Measurements from ENCODE around the gene SH3GLB2. TPM values are rescaled to one million over a fixed set of nuclear protein-coding genes. Genes with fewer than 3 reads are reported as not detected.

Gene SH3GLB2
- total and polyA plus RNA-seq, 11 donors = 27.3 to 42.7 (median 35.4) TPM

DNA sequence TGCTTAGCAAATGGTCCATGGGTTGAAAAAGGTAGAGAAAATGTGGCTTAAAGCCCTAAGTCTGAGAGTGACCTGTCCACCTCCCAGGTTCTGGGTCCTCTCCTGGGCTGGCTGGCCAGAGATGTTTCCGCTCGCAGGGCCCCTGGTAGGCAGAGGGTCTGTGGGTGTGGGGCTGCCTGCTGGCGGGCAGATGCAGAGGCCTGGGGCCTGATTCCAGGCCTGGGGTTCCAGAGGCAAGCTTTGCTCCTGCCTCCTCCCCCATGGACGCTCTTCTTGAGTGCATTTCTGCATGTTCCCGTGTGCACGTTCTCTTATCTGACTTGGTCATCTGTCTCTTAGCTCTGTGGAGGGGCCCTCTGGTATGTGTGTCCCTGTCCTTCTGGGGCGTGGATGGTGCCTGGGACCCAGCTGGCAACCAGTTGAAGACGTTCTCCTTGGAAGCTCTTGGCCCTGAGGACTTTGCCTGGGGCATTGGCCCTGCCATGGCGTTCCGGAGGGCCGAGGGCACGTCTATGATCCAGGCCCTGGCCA is 12.0 kb upstream of the SH3GLB2 start:
- no peaks in the 10 kb centered on the region for H3K9me3 ChIP-seq
- TF ChIP-seq POLR2A (IDR thresholded peaks at IDR 0.05) (no peak), CTCF (IDR thresholded peaks at IDR 0.05) (no peak)
- no peaks in the 10 kb centered on the region for H3K27me3 ChIP-seq
- no peak overlapping the region for H3K27ac ChIP-seq
- H3K4me1 ChIP-seq = peaks cover 7 to 42% (median 21%) of the 10 kb centered on the region in 12 donors
- DNase-seq (no peak), ATAC-seq (no peak)
- H3K36me3 ChIP-seq = peaks cover 0 to 50% (median 47%) of the 10 kb centered on the region in 9 donors
- H3K4me3 ChIP-seq = no peak overlapping the region
- intact Hi-C loops (cut with DNase I) = no loop called here
- 85 to 93% (median 86%) methylated on average over 10 to 12 of the region's 12 CpGs for WGBS, 4 donors

GRCh38 chr9:129038109-129038852 is 10.2 kb upstream of the SH3GLB2 start:
- H3K36me3 ChIP-seq = peaks cover 0 to 31% (median 29%) of the 10 kb centered on the region in 9 donors
- peak overlapping the region in 9 of 12 donors; percentile 75 to 97 (median 91) for H3K4me3 ChIP-seq
- TF ChIP-seq CTCF (IDR thresholded peaks at IDR 0.05) = no peak
- TF ChIP-seq POLR2A (IDR thresholded peaks at IDR 0.05) = no peak
- H3K9me3 ChIP-seq = no peaks in the 10 kb centered on the region
- no peaks in the 10 kb centered on the region for H3K27me3 ChIP-seq
- intact Hi-C loops (cut with DNase I) = no loop called here
- WGBS, 4 donors = 37 to 50% (median 40%) methylated on average over 6 to 8 of the region's 8 CpGs
- peak; percentile 71 to 82 (median 78) for DNase-seq
- H3K27ac ChIP-seq = peak overlapping the region; percentile 17 to 91 (median 80)
- ATAC-seq = peak in 1 of 4 donors; percentile 1
- peaks cover 7 to 42% (median 21%) of the 10 kb centered on the region in 12 donors for H3K4me1 ChIP-seq

DNA sequence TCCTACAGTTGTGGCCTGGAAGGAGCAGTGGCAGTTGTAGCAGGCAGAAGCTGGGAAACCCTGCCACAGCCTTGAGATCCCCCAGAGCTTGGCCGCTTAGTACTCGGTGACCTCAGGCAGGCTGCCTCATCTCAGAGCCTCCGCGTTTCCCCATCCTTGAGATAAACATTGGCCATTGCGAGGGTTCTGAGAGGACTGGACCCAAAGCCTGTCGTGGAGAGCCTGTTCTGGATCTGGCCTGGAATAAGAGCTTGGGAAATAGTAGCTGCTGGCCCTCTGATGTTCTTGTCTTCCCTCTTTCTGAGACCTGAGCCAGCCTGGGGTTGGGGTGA is 9.6 kb upstream of the SH3GLB2 start:
- H3K27me3 ChIP-seq = no peaks in the 10 kb centered on the region
- no peaks in the 10 kb centered on the region for H3K9me3 ChIP-seq
- TF ChIP-seq POLR2A (IDR thresholded peaks at IDR 0.05) = no peak
- no peak for TF ChIP-seq CTCF (IDR thresholded peaks at IDR 0.05)
- H3K4me3 ChIP-seq = peak overlapping the region; percentile 63 to 98 (median 91)
- peaks cover 7 to 42% (median 21%) of the 10 kb centered on the region in 12 donors for H3K4me1 ChIP-seq
- DNase-seq (no peak), ATAC-seq (no peak)
- peaks cover 0 to 25% (median 24%) of the 10 kb centered on the region in 9 donors for H3K36me3 ChIP-seq
- peak overlapping the region; percentile 17 to 91 (median 80) for H3K27ac ChIP-seq
- 5 to 30% (median 13%) methylated on average over 6 of the region's 6 CpGs for WGBS, 4 donors
- intact Hi-C loops (cut with DNase I) = no loop called here
